ENCODE data around the gene NOL11.
A peak's percentile ranks its signal among the peaks of the same experiment; 100 is the strongest.

Gene NOL11

DNA sequence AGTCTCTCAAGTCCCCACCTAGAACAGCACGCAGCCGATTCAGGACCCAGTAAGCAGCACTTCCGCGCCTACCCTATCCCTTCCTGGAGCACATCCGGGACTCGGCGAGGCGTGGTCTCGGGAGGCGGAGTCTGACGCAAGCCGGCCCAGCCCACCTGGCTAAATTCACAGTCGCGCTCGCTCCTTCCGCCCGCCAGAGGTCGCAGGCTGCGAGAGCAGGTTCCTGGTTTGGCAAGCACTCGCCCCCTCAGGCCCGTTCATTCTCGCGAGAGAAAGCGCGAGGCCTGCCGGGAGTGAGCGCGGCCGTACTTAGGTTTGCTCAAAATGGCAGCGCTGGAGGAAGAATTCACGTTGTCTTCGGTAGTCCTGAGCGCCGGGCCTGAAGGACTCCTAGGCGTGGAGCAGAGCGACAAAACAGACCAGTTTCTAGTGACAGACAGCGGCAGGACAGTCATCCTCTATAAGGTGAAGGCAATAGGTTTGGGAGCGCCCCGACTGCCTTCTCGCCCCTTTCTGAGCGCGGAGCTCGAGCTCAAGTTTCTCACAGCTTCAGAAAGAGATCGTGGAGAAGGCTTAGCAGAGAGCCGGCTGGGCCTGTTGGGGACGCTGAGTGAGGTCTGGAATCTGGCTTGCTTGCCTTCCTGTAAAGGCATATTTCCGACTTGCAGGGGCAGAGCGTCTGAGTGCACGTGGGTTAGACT is at the start of gene NOL11:
Gene NOL11 (plus strand): TSS at position 313 of the 701 bp plus-strand sequence. CDS start 12 bp downstream, at position 325.
- H3K9me3 ChIP-seq = no peaks in the 10 kb centered on the region
- H3K4me3 ChIP-seq = peak within 1 kb of the TSS; percentile 91
- no peaks in the 10 kb centered on the region for H3K27me3 ChIP-seq (ENCODE audit: low read depth)
- in situ Hi-C loops (cut with MboI; ENCODE audit: low sequenced_read_pairs) = no loop called here
- DNase-seq (ENCODE audit: low spot score in 2 of 2) = peak; percentile 90 to 99
- peaks cover 25% of the 10 kb centered on the region for H3K36me3 ChIP-seq (replicated peaks)
- peaks cover 8% of the 10 kb centered on the region for H3K4me1 ChIP-seq

- DNase-seq (ENCODE audit: low spot score in 2 of 2) = no peak
- no peaks in the 10 kb centered on the region; the same call in none of the 2 replicates for H3K36me3 ChIP-seq (replicated peaks)
- H3K27me3 ChIP-seq (ENCODE audit: low read depth) = no peaks in the 10 kb centered on the region
- H3K4me1 ChIP-seq = peaks cover 4% of the 10 kb centered on the region; the same call in 1 of the 2 replicates
- no peaks in the 10 kb centered on the region for H3K9me3 ChIP-seq
- in situ Hi-C loops (cut with MboI; ENCODE audit: low sequenced_read_pairs) = no loop called here
- H3K4me3 ChIP-seq = no peak overlapping the region
These were observed 46.2 kb upstream of the NOL11 start for GRCh38 chr17:67671493-67671892.

DNA sequence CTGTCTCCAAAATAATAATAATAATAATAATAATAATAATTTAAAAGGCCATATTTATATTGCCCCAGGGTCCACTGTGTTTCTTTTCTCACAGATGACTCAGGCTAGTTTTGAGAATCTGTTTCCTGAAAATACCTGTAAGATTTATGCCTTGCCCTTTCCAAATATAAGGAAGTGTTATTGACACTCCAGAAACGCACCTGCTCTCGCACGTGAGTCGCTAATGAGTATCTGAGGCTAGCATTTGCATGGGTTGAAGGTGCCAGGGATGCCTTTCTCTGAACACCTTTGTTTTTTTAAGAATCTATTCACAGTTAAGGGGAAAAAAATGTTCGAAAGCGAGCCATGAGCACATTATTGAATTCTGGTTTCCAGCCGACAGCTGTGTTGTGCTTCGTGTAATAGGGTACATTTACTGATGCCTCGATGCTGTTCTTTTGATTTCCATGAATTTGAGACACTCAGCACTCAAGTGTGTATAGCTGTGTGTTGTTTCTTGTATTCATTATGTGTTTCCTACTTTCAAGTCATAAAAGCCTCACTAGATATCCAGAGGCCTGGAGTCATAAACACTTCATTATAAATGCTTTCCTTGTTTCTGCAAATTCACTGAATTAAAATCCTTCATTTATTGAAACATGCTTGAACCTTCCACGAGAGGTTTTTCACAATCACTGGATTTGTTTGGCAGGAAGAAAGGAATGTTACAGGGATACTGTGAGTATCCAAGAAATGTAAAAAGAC is 45.0 kb upstream of the NOL11 start:
- Histone ChIP-seq H3K4me3 (no peak overlapping the region), H3K27me3 (ENCODE audit: low read depth) (no peaks in the 10 kb centered on the region), H3K4me1 (peaks cover 4% of the 10 kb centered on the region; the same call in 1 of the 2 replicates), H3K36me3 (replicated peaks) (no peaks in the 10 kb centered on the region; the same call in none of the 2 replicates), H3K9me3 (no peaks in the 10 kb centered on the region)
- in situ Hi-C loops (cut with MboI; ENCODE audit: low sequenced_read_pairs) = no loop called here
- DNase-seq (ENCODE audit: low spot score in 2 of 2) = no peak

GRCh38 chr17:67675481-67675880 is 42.3 kb upstream of the NOL11 start:
- Histone ChIP-seq H3K4me3 (no peak overlapping the region), H3K36me3 (replicated peaks) (no peaks in the 10 kb centered on the region; the same call in 1 of the 2 replicates), H3K27me3 (ENCODE audit: low read depth) (no peaks in the 10 kb centered on the region), H3K9me3 (no peaks in the 10 kb centered on the region), H3K4me1 (peaks cover 4% of the 10 kb centered on the region; the same call in 1 of the 2 replicates)
- in situ Hi-C loops (cut with MboI; ENCODE audit: low sequenced_read_pairs) = no loop called here
- DNase-seq (ENCODE audit: low spot score in 2 of 2) = no peak

DNA sequence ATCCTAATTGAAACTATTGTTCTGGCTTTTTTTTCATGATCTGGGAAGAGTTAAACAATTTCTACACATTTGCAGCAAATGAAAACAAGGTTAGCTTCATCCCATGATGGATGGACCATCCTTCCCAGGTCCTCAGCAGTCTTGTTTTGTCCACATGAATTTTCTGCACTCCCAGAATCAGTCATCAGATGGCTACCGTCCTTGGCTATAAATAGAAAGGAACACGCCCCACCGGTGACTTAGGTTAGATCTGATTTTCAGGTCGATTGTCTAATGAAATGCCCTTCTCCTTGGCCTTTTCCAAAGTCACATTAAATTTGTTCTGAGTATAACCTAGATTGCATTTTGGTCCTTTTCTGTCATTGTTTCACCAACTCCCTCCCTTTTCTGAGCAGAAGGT is 41.4 kb upstream of the NOL11 start:
- DNase-seq (ENCODE audit: low spot score in 2 of 2) = no peak
- Histone ChIP-seq H3K27me3 (ENCODE audit: low read depth) (no peaks in the 10 kb centered on the region), H3K4me1 (peaks cover 3% of the 10 kb centered on the region; the same call in 1 of the 2 replicates), H3K9me3 (no peaks in the 10 kb centered on the region), H3K4me3 (no peak overlapping the region), H3K36me3 (replicated peaks) (no peaks in the 10 kb centered on the region; the same call in 1 of the 2 replicates)
- in situ Hi-C loops (cut with MboI; ENCODE audit: low sequenced_read_pairs) = no loop called here

DNA sequence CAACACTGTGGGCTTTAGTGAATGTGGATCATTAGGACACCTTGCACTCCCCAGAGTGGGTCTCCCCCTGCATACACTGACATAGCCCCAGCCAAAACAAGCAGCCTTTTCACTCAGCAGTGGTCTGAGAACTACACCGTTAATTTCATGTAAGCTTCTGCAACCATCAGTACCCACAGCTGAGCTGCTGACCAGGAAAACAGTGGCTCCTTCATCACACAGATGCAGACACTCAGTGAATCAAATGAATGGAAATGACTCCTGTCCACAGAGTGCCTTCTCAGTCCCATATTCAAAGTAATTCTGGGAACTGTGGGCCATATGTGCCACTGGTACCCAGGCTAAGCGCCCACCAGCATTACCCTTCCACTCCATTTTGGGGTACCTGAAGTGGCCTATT is 39.3 kb upstream of the NOL11 start:
- H3K4me1 ChIP-seq = no peaks in the 10 kb centered on the region
- H3K36me3 ChIP-seq (replicated peaks) = no peaks in the 10 kb centered on the region
- H3K9me3 ChIP-seq = no peaks in the 10 kb centered on the region
- no peak overlapping the region for H3K4me3 ChIP-seq
- DNase-seq (ENCODE audit: low spot score in 2 of 2) = no peak
- no peaks in the 10 kb centered on the region for H3K27me3 ChIP-seq (ENCODE audit: low read depth)
- in situ Hi-C loops (cut with MboI; ENCODE audit: low sequenced_read_pairs) = no loop called here

- H3K36me3 ChIP-seq (replicated peaks) = no peaks in the 10 kb centered on the region
These were observed 38.5 kb upstream of the NOL11 start for GRCh38 chr17:67679225-67679624.

GRCh38 chr17:67679721-67680120 is 38.0 kb upstream of the NOL11 start:
- Histone ChIP-seq H3K36me3 (replicated peaks) (no peaks in the 10 kb centered on the region), H3K27me3 (ENCODE audit: low read depth) (no peaks in the 10 kb centered on the region), H3K4me1 (peaks cover 6% of the 10 kb centered on the region), H3K4me3 (no peak overlapping the region), H3K9me3 (no peaks in the 10 kb centered on the region)
- in situ Hi-C loops (cut with MboI; ENCODE audit: low sequenced_read_pairs) = no loop called here
- DNase-seq (ENCODE audit: low spot score in 2 of 2) = no peak

More at GRCh38 chr17:67679225-67679624, 38.5 kb upstream of the NOL11 start:
- no peak for DNase-seq (ENCODE audit: low spot score in 2 of 2)
- in situ Hi-C loops (cut with MboI; ENCODE audit: low sequenced_read_pairs) = no loop called here
- no peaks in the 10 kb centered on the region for H3K9me3 ChIP-seq
- H3K4me3 ChIP-seq = no peak overlapping the region
- no peaks in the 10 kb centered on the region for H3K27me3 ChIP-seq (ENCODE audit: low read depth)
- H3K4me1 ChIP-seq = peaks cover under 1% of the 10 kb centered on the region

DNA sequence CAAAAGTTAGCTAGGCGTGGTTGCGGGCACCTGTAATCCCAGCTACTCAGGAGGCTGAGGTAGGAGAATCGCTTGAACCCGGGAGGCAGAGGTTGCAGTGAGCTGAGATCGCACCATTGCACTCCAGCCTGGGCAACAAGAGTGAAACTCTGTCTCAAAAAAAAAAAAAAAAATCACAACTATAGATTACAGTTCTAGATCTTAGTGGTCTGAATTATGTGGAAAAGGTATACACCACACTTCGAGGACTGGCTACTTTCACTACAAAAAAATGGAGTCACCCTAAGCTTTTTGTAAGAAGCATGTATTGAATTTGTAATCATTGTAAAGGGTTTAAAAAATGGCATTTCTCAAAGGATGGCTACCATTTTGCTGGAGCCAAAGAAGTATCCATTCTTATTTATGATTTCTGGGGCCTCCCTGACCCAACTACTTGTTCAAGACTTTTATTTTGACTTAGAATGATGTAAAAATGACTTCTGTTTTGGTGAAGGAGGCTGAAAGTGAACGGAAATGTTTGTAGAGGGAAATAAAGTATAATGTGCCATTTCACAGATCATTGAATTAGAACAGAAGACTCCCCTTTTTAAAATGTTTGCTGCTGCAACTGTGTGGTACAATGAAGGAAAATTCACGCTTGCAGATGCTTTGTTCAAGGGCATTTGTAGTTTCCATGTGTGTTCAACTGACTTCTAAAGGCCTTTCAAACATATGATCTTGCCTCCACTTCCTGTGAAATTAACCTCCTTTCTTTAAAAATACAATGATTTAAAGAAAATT is 37.1 kb upstream of the NOL11 start:
- H3K36me3 ChIP-seq (replicated peaks) = no peaks in the 10 kb centered on the region
- H3K4me1 ChIP-seq = peaks cover 11% of the 10 kb centered on the region
- no peak for DNase-seq (ENCODE audit: low spot score in 2 of 2)
- in situ Hi-C loops (cut with MboI; ENCODE audit: low sequenced_read_pairs) = no loop called here
- no peak overlapping the region for H3K4me3 ChIP-seq
- H3K9me3 ChIP-seq = no peaks in the 10 kb centered on the region
- H3K27me3 ChIP-seq (ENCODE audit: low read depth) = no peaks in the 10 kb centered on the region

GRCh38 chr17:67682196-67682595 is 35.5 kb upstream of the NOL11 start:
- Histone ChIP-seq H3K9me3 (no peaks in the 10 kb centered on the region), H3K4me3 (no peak overlapping the region), H3K4me1 (peaks cover 12% of the 10 kb centered on the region), H3K27me3 (ENCODE audit: low read depth) (no peaks in the 10 kb centered on the region), H3K36me3 (replicated peaks) (no peaks in the 10 kb centered on the region)
- in situ Hi-C loops (cut with MboI; ENCODE audit: low sequenced_read_pairs) = no loop called here
- DNase-seq (ENCODE audit: low spot score in 2 of 2) = no peak

GRCh38 chr17:67685351-67685750 is 32.4 kb upstream of the NOL11 start:
- no peaks in the 10 kb centered on the region for H3K9me3 ChIP-seq
- no peaks in the 10 kb centered on the region for H3K27me3 ChIP-seq (ENCODE audit: low read depth)
- no peak for DNase-seq (ENCODE audit: low spot score in 2 of 2)
- H3K36me3 ChIP-seq (replicated peaks) = no peaks in the 10 kb centered on the region
- peaks cover 22% of the 10 kb centered on the region for H3K4me1 ChIP-seq
- in situ Hi-C loops (cut with MboI; ENCODE audit: low sequenced_read_pairs) = no loop called here
- H3K4me3 ChIP-seq = no peak overlapping the region

DNA sequence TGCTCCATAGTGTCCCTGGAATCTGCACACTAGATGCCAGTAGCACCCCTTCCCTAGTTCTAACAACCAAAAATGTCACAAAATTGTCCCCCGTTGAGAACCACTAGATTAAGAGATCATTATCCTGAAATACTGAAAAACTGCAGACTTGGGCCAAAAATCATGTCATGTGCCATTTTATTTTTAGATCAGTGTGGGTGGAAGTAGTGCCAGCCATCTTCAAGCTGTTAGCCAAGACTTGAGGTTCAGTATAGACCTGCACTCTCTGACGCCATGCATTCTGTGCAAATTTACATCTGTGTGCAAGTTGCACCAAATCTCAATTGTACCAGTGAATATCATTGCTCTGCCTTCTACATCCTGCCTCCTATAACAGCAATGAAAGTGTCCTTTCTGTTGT is 31.5 kb upstream of the NOL11 start:
- Histone ChIP-seq H3K4me1 (peaks cover 22% of the 10 kb centered on the region), H3K27me3 (ENCODE audit: low read depth) (no peaks in the 10 kb centered on the region), H3K36me3 (replicated peaks) (no peaks in the 10 kb centered on the region), H3K4me3 (no peak overlapping the region), H3K9me3 (no peaks in the 10 kb centered on the region)
- DNase-seq (ENCODE audit: low spot score in 2 of 2) = no peak
- in situ Hi-C loops (cut with MboI; ENCODE audit: low sequenced_read_pairs) = no loop called here

DNA sequence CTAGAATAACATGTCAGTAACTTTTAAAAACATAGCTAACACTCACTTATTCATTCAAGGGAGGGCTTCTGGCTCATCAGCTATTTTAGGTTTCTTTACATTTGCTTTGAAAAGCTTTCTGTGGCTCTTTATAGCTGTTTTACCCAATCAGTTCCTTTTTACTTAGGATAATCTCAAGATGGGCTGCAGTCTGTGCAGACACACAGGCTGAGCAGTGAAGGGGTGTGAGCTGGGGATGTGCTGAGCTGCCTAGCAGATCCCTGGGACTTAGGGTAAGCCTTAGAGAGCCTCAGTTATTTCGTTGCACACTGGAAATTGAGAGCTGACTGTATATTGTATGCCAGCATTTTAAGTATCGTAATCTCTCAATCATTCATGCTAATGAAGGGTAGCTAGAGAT is 30.2 kb upstream of the NOL11 start:
- no peaks in the 10 kb centered on the region for H3K9me3 ChIP-seq
- no peak overlapping the region for H3K4me3 ChIP-seq
- no peaks in the 10 kb centered on the region for H3K36me3 ChIP-seq (replicated peaks)
- no peaks in the 10 kb centered on the region for H3K27me3 ChIP-seq (ENCODE audit: low read depth)
- in situ Hi-C loops (cut with MboI; ENCODE audit: low sequenced_read_pairs) = no loop called here
- H3K4me1 ChIP-seq = peaks cover 22% of the 10 kb centered on the region
- no peak for DNase-seq (ENCODE audit: low spot score in 2 of 2)

Data from HAP-1 (cell line).